GM21515 (cell line): ENCODE results near the gene PSMD6.

Experiments used
- ATAC-seq: cut with Tn5 transposase; IDR thresholded peaks from one replicate; pipeline ENCODE4 v1.9.1; 2021; ENCODE audit not compliant: unreplicated experiment

Gene PSMD6

DNA sequence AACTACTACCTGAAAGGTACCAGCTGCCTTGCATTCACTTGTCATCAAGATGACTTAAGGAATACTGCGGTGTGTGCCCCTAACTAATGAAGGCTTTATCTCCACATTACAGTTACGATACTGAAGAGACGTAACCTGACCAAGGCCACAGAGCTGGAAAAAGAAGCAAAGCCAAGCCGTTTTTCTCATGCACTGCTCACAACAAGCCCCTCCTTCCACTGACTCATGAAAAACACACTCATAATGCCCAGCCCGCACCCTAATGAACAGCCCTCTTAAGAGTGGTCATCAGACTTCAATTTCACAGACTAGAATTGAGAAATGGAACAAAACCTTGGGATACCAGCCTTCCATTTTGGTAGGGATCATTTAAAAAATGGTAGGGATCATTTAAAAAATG is 11.6 kb downstream of the PSMD6 start:
- no peak for ATAC-seq

GRCh38 chr3:64010199-64010598 is 13.1 kb downstream of the PSMD6 start:
- ATAC-seq: no peak

DNA sequence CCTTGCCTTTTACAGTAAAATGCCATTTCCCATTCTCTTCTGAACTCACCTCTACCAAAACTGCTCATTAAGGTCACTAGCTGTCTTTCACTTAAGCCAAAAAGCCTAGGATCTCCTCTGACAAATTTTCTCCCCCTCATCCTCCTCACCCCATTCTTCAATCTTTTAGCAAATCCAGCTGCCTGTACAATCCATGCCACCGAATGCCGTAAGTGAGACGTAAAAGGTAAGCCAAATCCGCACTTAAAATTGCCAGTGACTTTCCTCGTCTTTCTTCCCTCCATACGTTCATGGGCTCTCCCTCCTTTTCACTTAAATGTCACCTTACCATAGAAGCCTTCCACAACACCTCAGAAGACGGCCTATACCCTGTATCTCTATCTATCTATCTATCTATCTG is 13.8 kb downstream of the PSMD6 start:
- ATAC-seq: no peak

GRCh38 chr3:64008487-64009351 is 14.6 kb downstream of the PSMD6 start:
- ATAC-seq: no peak

DNA sequence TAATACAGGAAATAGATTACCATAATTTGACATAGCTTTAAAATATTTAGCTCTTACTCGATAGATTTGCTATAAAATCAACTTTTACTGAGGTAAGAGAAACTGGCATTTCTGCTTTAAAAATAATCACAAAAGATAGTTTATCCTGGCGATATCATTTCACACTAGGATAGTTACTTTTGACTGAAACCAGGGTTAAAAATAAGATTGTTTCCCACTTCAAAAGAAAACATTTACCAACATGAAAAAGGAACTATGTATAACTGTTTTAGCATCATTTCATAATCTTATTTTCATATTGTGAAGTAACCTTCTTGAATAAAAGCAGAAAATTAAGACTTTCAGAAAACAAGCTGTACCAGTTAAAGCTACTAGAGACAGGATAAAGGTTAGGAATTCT is 15.3 kb downstream of the PSMD6 start:
- no peak for ATAC-seq

DNA sequence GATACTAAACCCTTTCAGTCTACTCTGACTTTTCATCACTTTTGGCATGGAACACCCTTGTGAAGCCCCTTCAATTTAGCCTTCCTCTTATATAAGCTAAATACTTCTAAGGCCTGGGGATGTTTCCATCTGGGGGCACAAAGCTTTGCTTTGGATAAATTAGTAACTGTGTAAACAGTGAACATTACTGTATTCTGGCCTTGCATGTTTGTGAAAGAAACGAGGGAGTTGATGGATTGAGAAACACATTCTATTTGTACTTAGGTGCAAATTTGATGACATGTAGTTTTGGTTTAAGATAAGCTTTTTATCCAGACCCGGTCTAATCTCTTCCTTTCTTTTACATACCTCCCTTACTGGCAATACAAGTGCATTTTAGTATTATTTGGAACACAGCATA is 19.7 kb downstream of the PSMD6 start:
- no peak for ATAC-seq

DNA sequence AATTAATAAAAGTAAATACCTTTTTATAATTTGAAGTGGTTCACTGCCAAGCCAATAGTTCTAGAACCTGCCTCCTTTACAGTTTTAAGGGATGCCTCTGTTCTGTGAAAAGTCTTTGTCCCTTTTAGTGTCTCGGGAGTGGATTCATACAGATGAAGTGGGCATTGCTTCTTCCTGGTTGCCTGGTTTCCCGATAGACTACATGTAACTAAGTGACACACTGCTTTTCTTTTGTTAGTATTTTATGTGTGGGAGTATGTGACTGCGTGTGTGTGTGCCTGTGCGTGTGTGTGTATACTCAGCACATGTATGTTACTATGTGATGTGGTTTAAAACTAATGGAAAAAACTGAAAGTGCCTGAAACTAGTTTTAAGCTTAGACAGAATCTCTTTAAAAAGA is 21.1 kb downstream of the PSMD6 start:
- ATAC-seq: no peak

- no peak for ATAC-seq
Observed at GRCh38 chr3:64000453-64001055, 22.7 kb downstream of the PSMD6 start.

DNA sequence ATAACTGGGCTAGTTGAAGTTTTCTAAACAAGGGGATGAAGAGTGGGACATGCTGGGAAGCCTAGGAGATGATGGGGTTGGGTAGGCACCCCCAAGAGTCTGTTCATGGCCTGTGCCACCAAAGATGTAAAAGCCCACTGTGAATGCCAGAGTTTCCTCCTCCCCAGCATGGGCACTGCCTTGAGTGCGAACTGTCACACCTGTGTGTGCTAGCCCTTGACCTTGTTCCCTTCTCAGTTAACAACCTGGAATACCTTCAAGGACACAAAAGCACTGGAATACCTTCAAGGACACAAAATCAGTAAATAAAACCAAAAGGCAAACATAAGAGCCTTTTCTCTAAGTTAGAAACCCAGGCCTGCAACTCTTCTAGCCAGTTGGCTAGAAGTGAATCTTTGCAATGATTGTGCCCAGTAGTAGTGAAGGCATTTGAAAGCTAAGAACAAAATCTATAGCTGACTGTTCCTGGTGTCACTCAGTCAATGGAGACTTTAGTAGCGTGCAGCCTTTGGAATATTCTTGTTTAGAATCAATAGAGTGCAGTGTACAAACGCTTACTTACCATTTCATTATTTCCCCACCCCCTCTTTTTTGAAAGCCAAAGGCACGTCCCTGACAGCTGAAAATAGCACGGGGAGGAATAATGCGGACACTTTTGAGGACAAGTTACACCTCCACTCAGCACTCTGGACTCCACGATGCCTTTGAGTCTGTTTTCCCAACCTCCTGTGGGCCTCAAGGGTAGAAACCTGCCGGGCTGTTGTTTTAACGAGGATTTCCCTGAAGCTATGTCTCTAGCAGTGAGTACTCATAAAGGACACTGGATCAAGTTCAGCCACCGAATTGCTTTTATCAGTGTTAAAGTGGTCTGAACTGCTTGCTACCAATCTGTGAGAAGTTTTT is 24.2 kb downstream of the PSMD6 start:
- no peak for ATAC-seq

DNA sequence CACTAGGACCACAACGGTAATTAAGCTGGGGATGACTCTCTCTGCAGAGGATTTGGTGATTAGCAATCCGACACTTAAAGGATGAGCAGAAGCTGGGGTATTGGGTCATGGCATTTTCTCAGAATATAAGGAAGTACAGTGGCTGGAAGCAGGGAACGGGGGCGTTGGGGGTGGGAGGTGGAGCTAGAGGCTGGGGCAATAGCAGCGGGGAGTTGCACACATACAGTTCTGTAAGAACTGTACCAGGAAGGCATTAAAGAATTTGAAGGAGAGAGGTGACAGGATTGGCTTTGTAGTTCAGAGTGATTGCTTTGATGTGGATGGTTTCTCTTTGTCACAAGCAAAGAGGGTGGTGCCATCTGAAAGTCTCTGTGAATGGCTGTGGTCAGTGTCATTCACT is 28.2 kb downstream of the PSMD6 start:
- ATAC-seq: no peak

GRCh38 chr3:63993653-63994079 is 29.6 kb downstream of the PSMD6 start:
- ATAC-seq: peak; percentile 92

DNA sequence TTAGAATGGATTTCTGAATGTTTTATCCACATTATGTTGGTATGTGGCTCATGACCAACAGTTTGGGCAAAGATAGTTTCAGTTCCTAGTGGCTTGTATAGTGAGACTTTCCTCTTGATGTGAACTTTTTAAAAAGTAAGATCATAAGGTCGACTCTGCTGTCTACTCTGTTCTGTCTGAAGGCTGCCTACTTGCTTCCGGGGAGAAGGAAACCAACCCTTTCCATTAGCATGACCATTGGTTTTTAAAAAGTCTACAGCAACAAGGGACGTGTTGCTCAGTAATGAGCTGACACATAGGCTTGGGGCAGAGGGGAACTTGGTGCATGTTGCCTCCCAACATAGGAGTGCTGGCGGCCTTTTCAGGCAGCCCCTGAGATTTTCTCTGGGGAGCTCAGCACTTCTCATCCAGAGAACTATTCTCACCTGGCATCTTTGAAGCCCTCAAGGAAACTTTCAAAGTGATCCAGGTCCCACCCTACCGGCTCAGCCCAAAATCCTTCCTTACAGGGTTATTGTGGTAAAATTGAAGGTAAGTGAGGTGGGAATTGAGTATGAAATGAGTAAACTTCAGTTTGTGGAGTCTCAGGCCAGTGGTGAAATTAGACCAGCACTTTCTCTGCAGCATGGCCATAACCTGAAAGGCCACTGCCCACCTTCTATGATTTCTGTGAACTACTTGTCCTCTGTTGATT is 30.6 kb downstream of the PSMD6 start:
- ATAC-seq: no peak

- no peak for ATAC-seq
Observed at GRCh38 chr3:63991666-63992065, 31.6 kb downstream of the PSMD6 start.

GRCh38 chr3:63990733-63991132 is 32.6 kb downstream of the PSMD6 start:
- no peak for ATAC-seq

- ATAC-seq: no peak
Observed at GRCh38 chr3:63990204-63990603, 33.1 kb downstream of the PSMD6 start.

DNA sequence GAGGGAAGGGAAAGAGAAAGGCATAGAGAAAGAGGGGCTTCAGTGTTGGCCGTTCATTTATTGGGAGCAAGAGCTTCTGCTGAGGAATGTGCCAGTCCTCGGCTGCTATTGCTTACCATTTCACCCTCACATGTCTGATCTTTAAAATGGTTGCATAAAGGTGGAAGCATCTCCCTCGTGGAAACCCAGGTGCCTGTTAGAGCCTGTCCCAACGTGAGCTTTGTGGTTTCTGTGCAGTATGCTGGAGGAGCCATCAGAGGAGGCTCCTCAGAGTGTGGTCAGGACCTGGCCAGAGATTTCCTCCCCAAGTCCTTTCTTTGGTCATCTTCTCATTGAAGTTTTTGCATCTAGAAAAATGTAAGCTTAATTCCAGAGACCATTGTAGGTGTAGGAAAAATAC is 34.4 kb downstream of the PSMD6 start:
- no peak for ATAC-seq

- no peak for ATAC-seq
Observed at GRCh38 chr3:63986831-63987230, 36.5 kb downstream of the PSMD6 start.

GRCh38 chr3:63986146-63986545 is 37.1 kb downstream of the PSMD6 start:
- ATAC-seq: no peak

- no peak for ATAC-seq
Observed at GRCh38 chr3:63984391-63984790, 38.9 kb downstream of the PSMD6 start.

GRCh38 chr3:63981980-63982379 is 41.3 kb downstream of the PSMD6 start:
- no peak for ATAC-seq
